LoVo (cell line): Measurements from ENCODE around the gene LSM14A.
A peak's percentile ranks its signal among the peaks of the same experiment; 100 is the strongest.
"Not testable (repeated sequence)": the region's sequence is repeated elsewhere in the genome, so short reads cannot be mapped to it uniquely, and the experiment has no call there.

Source experiments
- DNase-seq: peaks from one replicate; pipeline ENCODE4 v3.0.0-alpha.2; 2016; ENCODE audit warnings: low spot score

LSM14A gene

GRCh38 chr19:34191355-34191962 is 19.2 kb downstream of the LSM14A start:
- no peak for DNase-seq

- no peak for DNase-seq
These were observed 21.1 kb downstream of the LSM14A start for GRCh38 chr19:34193439-34193838.

GRCh38 chr19:34193876-34194275 is 21.6 kb downstream of the LSM14A start:
- DNase-seq, result no peak

GRCh38 chr19:34201133-34201532 is 28.8 kb downstream of the LSM14A start:
- DNase-seq, result no peak

GRCh38 chr19:34205324-34205723 is 33.0 kb downstream of the LSM14A start:
- DNase-seq, result not testable (repeated sequence)

- DNase-seq, result no peak
These were observed 36.1 kb downstream of the LSM14A start for GRCh38 chr19:34208291-34208884.

GRCh38 chr19:34209726-34210125 is 37.4 kb downstream of the LSM14A start:
- no peak for DNase-seq

- no peak for DNase-seq
These were observed 41.0 kb downstream of the LSM14A start for GRCh38 chr19:34213283-34213682.

- no peak for DNase-seq
These were observed 41.7 kb downstream of the LSM14A start for GRCh38 chr19:34214040-34214439.

GRCh38 chr19:34215006-34215665 is 42.8 kb downstream of the LSM14A start:
- no peak for DNase-seq

GRCh38 chr19:34215666-34216038 is 43.3 kb downstream of the LSM14A start:
- no peak for DNase-seq

GRCh38 chr19:34216745-34217219 is 44.5 kb downstream of the LSM14A start:
- DNase-seq, result not testable (repeated sequence)

GRCh38 chr19:34217952-34218817 is 45.9 kb downstream of the LSM14A start:
- peak; percentile 73 for DNase-seq

GRCh38 chr19:34218818-34219164 is 46.5 kb downstream of the LSM14A start:
- DNase-seq, result no peak

- DNase-seq, result peak; percentile 45
These were observed 48.3 kb downstream of the LSM14A start for GRCh38 chr19:34220472-34221063.

- no peak for DNase-seq
These were observed 50.1 kb downstream of the LSM14A start for GRCh38 chr19:34222386-34222785.

GRCh38 chr19:34224996-34225658 is 52.8 kb downstream of the LSM14A start:
- no peak for DNase-seq

- DNase-seq, result no peak
These were observed 53.3 kb downstream of the LSM14A start for GRCh38 chr19:34225659-34226015.

GRCh38 chr19:34226036-34226435 is 53.7 kb downstream of the LSM14A start:
- DNase-seq, result no peak

GRCh38 chr19:34228347-34228746 is 56.0 kb downstream of the LSM14A start:
- no peak for DNase-seq

GRCh38 chr19:34228762-34229161 is 56.5 kb downstream of the LSM14A start:
- no peak for DNase-seq

- no peak for DNase-seq
These were observed 57.4 kb downstream of the LSM14A start for GRCh38 chr19:34229721-34230120.
